ENCODE measurements around the gene CKB.
"Not testable (repeated sequence)": the region's sequence is repeated elsewhere in the genome, so short reads cannot be mapped to it uniquely, and the experiment has no call there.

Gene CKB

GRCh38 chr14:103526247-103526913, 3.8 kb upstream of the CKB start:
- no peak for TF ChIP-seq CTCF (IDR thresholded peaks at IDR 0.05; ENCODE audit: borderline replicate concordance, insufficient read depth, low read depth, low read length)
- H3K4me3 ChIP-seq (ENCODE audit: low read depth, low read length): no peak overlapping the region

GRCh38 chr14:103525430-103526246, 3.0 kb upstream of the CKB start:
- not testable (repeated sequence) for H3K4me3 ChIP-seq (ENCODE audit: low read depth, low read length)

- no peak for TF ChIP-seq CTCF (IDR thresholded peaks at IDR 0.05; ENCODE audit: borderline replicate concordance, insufficient read depth, low read depth, low read length)
- H3K4me3 ChIP-seq (ENCODE audit: low read depth, low read length): no peak overlapping the region
Observed at GRCh38 chr14:103524002-103524935, 1.6 kb upstream of the CKB start.

- no peak for TF ChIP-seq CTCF (IDR thresholded peaks at IDR 0.05; ENCODE audit: borderline replicate concordance, insufficient read depth, low read depth, low read length)
- H3K4me3 ChIP-seq (ENCODE audit: low read depth, low read length): no peak overlapping the region
Observed at GRCh38 chr14:103523575-103523954, 935 bp upstream of the CKB start.

GRCh38 chr14:103521951-103522563, 573 bp downstream of the CKB start:
- no peak for TF ChIP-seq CTCF (IDR thresholded peaks at IDR 0.05; ENCODE audit: borderline replicate concordance, insufficient read depth, low read depth, low read length)
- peak overlapping the region; percentile 41 for H3K4me3 ChIP-seq (ENCODE audit: low read depth, low read length)

GRCh38 chr14:103521438-103521950, 1.1 kb downstream of the CKB start:
- no peak for TF ChIP-seq CTCF (IDR thresholded peaks at IDR 0.05; ENCODE audit: borderline replicate concordance, insufficient read depth, low read depth, low read length)
- peak overlapping the region; percentile 44 for H3K4me3 ChIP-seq (ENCODE audit: low read depth, low read length)

Measured in GM12875 (cell line).